B cell (primary cell): ENCODE results near the gene TMEM244. TPM values are rescaled to one million over a fixed set of nuclear protein-coding genes. Genes with fewer than 3 reads are reported as not detected.

Experiments
- ATAC-seq: fragments of 200-7000 bp; cut with Tn5 transposase; one replicate; pipeline ENCODE4 v1.10.0; 2021; ENCODE audit warnings: low read depth, mild to moderate bottlenecking, moderate number of reproducible peaks, moderate library complexity
- CTCF ChIA-PET: fragments of 350-600 bp; sonication (Branson Sonifier 250); formaldehyde crosslinking; loops from one replicate; lab custom pipeline; 2021; ENCODE audit warnings: antibody characterized with exemption, inconsistent platforms; lab: Charles Lee
- POLR2A ChIA-PET: fragments of 350-600 bp; sonication (Branson Sonifier 250); formaldehyde crosslinking; loops from one replicate; lab custom pipeline; 2021; ENCODE audit warnings: antibody characterized with exemption; lab: Charles Lee
- DNase-seq: peaks from one replicate; pipeline ENCODE4 v3.0.0; 2013
- H2AFZ ChIP-seq: 2 replicates; pipeline ENCODE4 v1.6.1; 2012; ENCODE audit warnings: mild to moderate bottlenecking, low read depth, low read length; ENCODE audit not compliant: insufficient read depth, poor library complexity, severe bottlenecking
- H3K27ac ChIP-seq, 2 donors: 1 replicate in 1 of 2; 2 replicates in 1 of 2; pipeline ENCODE4 v1.5.1; 2012 to 2013; ENCODE audit warnings: low read length in 2 of 2, mild to moderate bottlenecking in 2 of 2, moderate library complexity in 1 of 2
- H3K27me3 ChIP-seq, 4 experiments: fragments of 200-600 bp in 1 of 4; sonication (generic) in 1 of 4; replicated peaks in 1 of 4; 1 replicate in 2 of 4; 2 replicates in 2 of 4; pipeline versions ENCODE4 v1.6.1 to v1.7.0; 2013 to 2016; ENCODE audit warnings: low read length in 3 of 4, mild to moderate bottlenecking in 2 of 4, mixed read lengths in 1 of 4, moderate library complexity in 1 of 4; ENCODE audit not compliant: insufficient read depth in 4 of 4, control insufficient read depth in 3 of 4; ENCODE audit errors: control extremely low read depth in 1 of 4
- H3K36me3 ChIP-seq, 2 experiments: replicated peaks in 1 of 2; 1 replicate in 1 of 2; 2 replicates in 1 of 2; pipeline versions ENCODE4 v1.6.1 to v1.7.1; 2013; ENCODE audit warnings: low read length in 1 of 2; ENCODE audit not compliant: insufficient read depth in 2 of 2, control insufficient read depth in 1 of 2; ENCODE audit errors: control extremely low read depth in 1 of 2, extremely low read depth in 1 of 2
- H3K4me1 ChIP-seq, 2 donors: fragments of 200-600 bp in 1 of 2; sonication (generic) in 1 of 2; 1 replicate in 1 of 2; 2 replicates in 1 of 2; pipeline versions ENCODE4 v1.5.1 to v1.6.1; 2013 to 2017; ENCODE audit warnings: low read length in 2 of 2; ENCODE audit not compliant: control insufficient read depth in 2 of 2, insufficient read depth in 2 of 2
- H3K4me2 ChIP-seq: replicated peaks from 2 replicates; pipeline ENCODE3; 2012; ENCODE audit warnings: mild to moderate bottlenecking, low read depth, low read length; ENCODE audit not compliant: poor library complexity, severe bottlenecking
- H3K4me3 ChIP-seq, 5 experiments: fragments of 200-600 bp in 1 of 5; sonication (generic) in 1 of 5; 1 replicate in 3 of 5; 2 replicates in 2 of 5; pipeline versions ENCODE4 v1.5.1 to v1.7.0; 2011 to 2016; ENCODE audit warnings: low read length in 4 of 5, mild to moderate bottlenecking in 4 of 5, low read depth in 2 of 5, control low read depth in 1 of 5, moderate library complexity in 1 of 5; ENCODE audit not compliant: insufficient read depth in 1 of 5; ENCODE audit errors: control extremely low read depth in 1 of 5, extremely low read depth in 1 of 5
- H3K79me2 ChIP-seq: fragments of 200-600 bp; sonication (generic); one replicate; pipeline ENCODE4 v1.6.0; 2016; ENCODE audit warnings: low read length; ENCODE audit not compliant: control insufficient read depth, insufficient read depth
- H3K9ac ChIP-seq: fragments of 200-600 bp; sonication (generic); 2 replicates; pipeline ENCODE4 v1.6.1; 2017; ENCODE audit warnings: mild to moderate bottlenecking, low read length, moderate library complexity
- H3K9me3 ChIP-seq, 3 donors: one replicate each; pipeline versions ENCODE4 v1.6.1 to v1.7.1; 2013; ENCODE audit warnings: low read length in 2 of 3; ENCODE audit not compliant: control insufficient read depth in 2 of 3, insufficient read depth in 1 of 3; ENCODE audit errors: control extremely low read depth in 1 of 3
- H4K20me1 ChIP-seq: 2 replicates; pipeline ENCODE4 v1.6.0; 2012; ENCODE audit warnings: mild to moderate bottlenecking, low read length; ENCODE audit not compliant: insufficient read depth, control insufficient read depth, poor library complexity, severe bottlenecking
- H3K27ac Mint-ChIP-seq: one replicate; pipeline ENCODE4 v1.8.0; 2021; ENCODE audit warnings: mixed read lengths
- H3K27me3 Mint-ChIP-seq: one replicate; pipeline ENCODE4 v1.8.0; 2021; ENCODE audit warnings: mixed read lengths
- H3K4me1 Mint-ChIP-seq: one replicate; pipeline ENCODE4 v1.8.0; 2021; ENCODE audit warnings: mixed read lengths
- H3K4me3 Mint-ChIP-seq: one replicate; pipeline ENCODE4 v1.8.0; 2021; ENCODE audit warnings: mixed read lengths
- H3K9me3 Mint-ChIP-seq: one replicate; pipeline ENCODE4 v1.8.0; 2022; ENCODE audit warnings: mixed read lengths; ENCODE audit not compliant: insufficient read depth
- EZH2 ChIP-seq: IDR thresholded peaks from 2 replicates; pipeline ENCODE4 v1.6.1; 2012; ENCODE audit warnings: borderline replicate concordance, low read depth, mild to moderate bottlenecking, moderate library complexity, low read length; ENCODE audit not compliant: insufficient read depth, poor library complexity, severe bottlenecking
- WGBS: methylation state at CpG from one replicate; pipeline ENCODE4 v1.1.5; 2013; ENCODE audit warnings: missing lambda C conversion rate; ENCODE audit not compliant: insufficient coverage; 5-methylcytosine and 5-hydroxymethylcytosine counted together
- intact Hi-C: fragments of 100-400 bp; cut with micrococcal nuclease; formaldehyde crosslinking; loops from one replicate; pipeline ENCODE4 v1.10.0; 2022
- polyA plus RNA-seq: library from polyadenylated mRNA; depleted of rRNA; stranded (reverse); fragments of >200 nt; gene quantifications from 2 replicates; pipeline ENCODE4 v1.2.3, GENCODE V29; 2012
- total RNA-seq, 2 donors: library from RNA; stranded (reverse); fragments of 120-200 nt in 1 of 2; gene quantifications; 1 replicate in 1 of 2; 2 replicates in 1 of 2; pipeline versions ENCODE4 v1.2.3 to v1.2.4, GENCODE V29; 2013 to 2022
- TF ChIP-seq, protein P1 (sequence below): fragments of 200-600 bp; IDR thresholded peaks from one replicate; pipeline ENCODE4 v1.8.0; 2022; ENCODE audit warnings: antibody characterized with exemption, mild to moderate bottlenecking

TMEM244 gene
- total and polyA plus RNA-seq, 2 donors (not counting 1 experiment from before 2014, with no cell fraction given) = not detected

DNA sequence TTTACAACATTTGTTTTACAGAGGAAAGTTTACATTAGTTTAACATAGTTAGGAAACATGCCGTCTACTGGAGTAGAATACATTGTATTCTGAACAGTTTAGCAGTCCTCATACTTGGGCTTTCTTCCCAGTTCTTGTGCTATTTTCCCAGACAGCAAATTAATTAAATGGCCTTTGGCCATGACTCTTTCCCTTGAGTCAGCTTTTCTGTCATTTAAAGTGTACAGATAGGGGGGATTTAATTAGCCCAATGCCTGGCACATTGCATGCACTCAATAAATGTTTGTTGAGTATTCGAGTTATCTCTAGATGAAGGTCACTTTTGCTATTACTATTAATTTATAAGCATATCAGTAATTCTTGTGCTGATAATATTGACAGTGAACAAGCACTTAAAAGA lies 1.6 kb downstream of the TMEM244 start:
- intact Hi-C loops = no loop called here
- Histone ChIP-seq H3K27ac (no peak overlapping the region), H2AFZ (no peak overlapping the region), H3K4me3 (no peak overlapping the region), H3K36me3 (no peaks in the 10 kb centered on the region), H3K4me1 (no peaks in the 10 kb centered on the region), H3K9me3 (peaks cover 0 to 3% (median 2%) of the 10 kb centered on the region in 3 donors), H3K9ac (no peak overlapping the region), H3K4me2 (no peak overlapping the region), H4K20me1 (no peaks in the 10 kb centered on the region), H3K79me2 (no peaks in the 10 kb centered on the region), H3K27me3 (no peaks in the 10 kb centered on the region)
- ChIA-PET POLR2A (no interaction called here), CTCF (no interaction called here)
- TF ChIP-seq, protein P1, sequence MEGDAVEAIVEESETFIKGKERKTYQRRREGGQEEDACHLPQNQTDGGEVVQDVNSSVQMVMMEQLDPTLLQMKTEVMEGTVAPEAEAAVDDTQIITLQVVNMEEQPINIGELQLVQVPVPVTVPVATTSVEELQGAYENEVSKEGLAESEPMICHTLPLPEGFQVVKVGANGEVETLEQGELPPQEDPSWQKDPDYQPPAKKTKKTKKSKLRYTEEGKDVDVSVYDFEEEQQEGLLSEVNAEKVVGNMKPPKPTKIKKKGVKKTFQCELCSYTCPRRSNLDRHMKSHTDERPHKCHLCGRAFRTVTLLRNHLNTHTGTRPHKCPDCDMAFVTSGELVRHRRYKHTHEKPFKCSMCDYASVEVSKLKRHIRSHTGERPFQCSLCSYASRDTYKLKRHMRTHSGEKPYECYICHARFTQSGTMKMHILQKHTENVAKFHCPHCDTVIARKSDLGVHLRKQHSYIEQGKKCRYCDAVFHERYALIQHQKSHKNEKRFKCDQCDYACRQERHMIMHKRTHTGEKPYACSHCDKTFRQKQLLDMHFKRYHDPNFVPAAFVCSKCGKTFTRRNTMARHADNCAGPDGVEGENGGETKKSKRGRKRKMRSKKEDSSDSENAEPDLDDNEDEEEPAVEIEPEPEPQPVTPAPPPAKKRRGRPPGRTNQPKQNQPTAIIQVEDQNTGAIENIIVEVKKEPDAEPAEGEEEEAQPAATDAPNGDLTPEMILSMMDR = no peak
- no peak for TF ChIP-seq EZH2
- Mint-ChIP-seq H3K4me3 (no peak overlapping the region), H3K9me3 (peaks cover 2% of the 10 kb centered on the region), H3K4me1 (peaks cover 9% of the 10 kb centered on the region), H3K27me3 (no peaks in the 10 kb centered on the region), H3K27ac (no peak overlapping the region)
- 100% methylated on average over 1 of the region's 2 CpGs for WGBS
- DNase-seq (no peak), ATAC-seq (no peak)

DNA sequence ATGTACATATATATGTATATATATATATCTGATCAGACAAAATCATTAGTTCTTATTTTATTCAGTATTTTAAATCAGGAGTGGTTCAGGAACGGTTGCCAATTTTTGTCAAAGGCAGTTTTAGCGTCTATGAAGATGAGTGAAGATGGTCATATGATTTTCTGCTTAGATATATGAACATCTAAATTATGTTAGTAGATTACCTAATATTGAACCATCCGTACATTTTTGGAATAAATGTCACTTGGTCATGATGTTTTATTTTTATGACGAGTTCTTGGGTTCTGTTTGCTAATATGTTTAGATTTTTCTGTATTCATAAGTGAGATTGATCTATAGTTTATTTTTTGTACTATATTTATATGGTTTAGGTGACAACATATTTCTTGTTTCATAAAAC lies 3.3 kb downstream of the TMEM244 start:
- intact Hi-C loops = no loop called here
- Mint-ChIP-seq H3K27me3 (no peaks in the 10 kb centered on the region), H3K9me3 (peaks cover 2% of the 10 kb centered on the region), H3K4me1 (peaks cover 9% of the 10 kb centered on the region), H3K27ac (no peak overlapping the region), H3K4me3 (no peak overlapping the region)
- no peak overlapping the region for H3K27ac ChIP-seq
- no peaks in the 10 kb centered on the region for H3K36me3 ChIP-seq
- no CpG with 5 or more reads among the region's 4 CpGs for WGBS
- ATAC-seq (no peak), DNase-seq (no peak)
- H4K20me1 ChIP-seq = no peaks in the 10 kb centered on the region
- ChIA-PET POLR2A (interaction anchor here (0.6 kb wide), 1 partner anchor 10 kb away, joined by 8 read pairs; no protein-coding TSS in a partner anchor), CTCF (no interaction called here)
- no peaks in the 10 kb centered on the region for H3K4me1 ChIP-seq
- peaks cover 0 to 3% (median 2%) of the 10 kb centered on the region in 3 donors for H3K9me3 ChIP-seq
- TF ChIP-seq, protein P1 = no peak
- no peak for TF ChIP-seq EZH2
- H3K9ac ChIP-seq = no peak overlapping the region
- H3K79me2 ChIP-seq = no peaks in the 10 kb centered on the region
- no peak overlapping the region for H3K4me3 ChIP-seq
- no peaks in the 10 kb centered on the region for H3K27me3 ChIP-seq
- no peak overlapping the region for H3K4me2 ChIP-seq
- H2AFZ ChIP-seq = no peak overlapping the region
